ENCODE results near the gene ZNF414. TPM values are rescaled to one million over a fixed set of nuclear protein-coding genes. Genes with fewer than 3 reads are reported as not detected.

Gene ZNF414
- total RNA-seq (2011; cell fraction: chromatin; rRNA removed; ENCODE audit: low replicate concordance), result 2.9 and 6.1 TPM in 2 replicates
- 8.3 and 10.9 TPM in 2 replicates for total RNA-seq (2011; cell fraction: nucleolus; rRNA removed)
- total RNA-seq (2011; cell fraction: nucleoplasm; rRNA removed), result 6.6 and 9.3 TPM in 2 replicates
- total RNA-seq (2014; rRNA removed), result 3.8 and 11.0 TPM in 2 replicates
- not detected in 2 replicates for total RNA-seq (2014; rRNA removed; fragmentation: Illumina TruSeq; extraction: Trizol)
- total RNA-seq (2015; rRNA removed; fragmentation: Illumina TruSeq; extraction: Trizol), result 2.0 and 3.0 TPM in 2 replicates
- total RNA-seq (2021), result 25.8 and 27.2 TPM in 2 replicates
- polyA plus RNA-seq (2011; rRNA removed), result 1.7 and 4.2 TPM in 2 replicates
- polyA plus RNA-seq (2011; cell fraction: cytosol; rRNA removed), result 1.6 and 7.1 TPM in 2 replicates
- polyA plus RNA-seq (2011; cell fraction: nucleus; rRNA removed), result 10.5 and 20.0 TPM in 2 replicates
- 15.2 and 17.6 TPM in 2 replicates for polyA plus RNA-seq (2012)
- polyA plus RNA-seq (2014; fragmentation: Illumina TruSeq; extraction: Trizol), result 2.2 and 10.2 TPM in 2 replicates
- under 1 TPM in 1 of 2 experiments, not detected in 1; 0.03 TPM for polyA plus RNA-seq (2014; fragmentation: Nextera tagmentation; extraction: Ambion mirVana)
- polyA plus RNA-seq (2014; rRNA removed), result 15.6 and 16.0 TPM in 2 replicates
- polyA minus RNA-seq (2011; rRNA and poly(A)+ RNA removed), result 0.46 and 0.84 TPM in 2 replicates
- 12.5 and 17.9 TPM in 2 replicates for polyA minus RNA-seq (2011; cell fraction: cytosol; rRNA and poly(A)+ RNA removed)
- 3.4 and 4.2 TPM in 2 replicates for polyA minus RNA-seq (2011; cell fraction: nucleus; rRNA and poly(A)+ RNA removed)
- percentile 53 among the genes with signal in this experiment for Bru-seq, nascent RNA
- BruChase-seq, experiment 1, labeled RNA remaining after a 2-hour chase, result percentile 47 among the genes with signal in this experiment
- BruChase-seq, experiment 2, labeled RNA remaining after a 6-hour chase, result percentile 50 among the genes with signal in this experiment
- long read RNA-seq, experiment 1, partial matches to known transcripts, result 3 of 10 reads
- long read RNA-seq, experiment 1, other reads (novel, unspliced or antisense), result 1 of 10 reads
- long read RNA-seq, experiment 2, transcript ZNF414-202 (8 exons, 2,300 nt), result major isoform, 9 of 27 reads
- long read RNA-seq, experiment 2, partial matches to known transcripts, result 8 of 27 reads
- long read RNA-seq, experiment 2, other reads (novel, unspliced or antisense), result 6 of 27 reads
- long read RNA-seq, experiment 3, partial matches to known transcripts, result 1 of 4 reads
- long read RNA-seq, experiment 3, other reads (novel, unspliced or antisense), result 0 of 4 reads

- H3K4me2 ChIP-seq (ENCODE audit: insufficient read depth, low read length), result peak within 1 kb of the TSS; percentile 83
- in situ Hi-C loops (cut with MboI), result no loop called here
- FAIRE-seq (peak; percentile 96), DNase-seq (ENCODE audit: extremely low read depth in 1 of 4, low spot score in 3 of 4) (peak; percentile 93 to 98 (median 96)), ATAC-seq (peak; percentile 94)
- POLR2A ChIA-PET, result interaction anchor here (0.5 to 4.6 kb wide), 23 partner anchors 8 to 192 kb away, joined by 3 to 32 read pairs (median 4); partner anchors contain the start of genes HNRNPM and RPS28
- peaks cover 33 to 46% of the 10 kb centered on the region in 2 experiments for H3K4me1 ChIP-seq (replicated peaks in 1 of 2; ENCODE audit: control insufficient read depth in 2 of 2, insufficient read depth in 2 of 2, low read length in 2 of 2)
- no peaks in the 10 kb centered on the region for H4K20me1 ChIP-seq (replicated peaks; ENCODE audit: control insufficient read depth, insufficient read depth, low read length)
- peak within 1 kb of the TSS; percentile 97 to 100 for H3K9ac ChIP-seq (ENCODE audit: insufficient read depth in 1 of 2, low read depth in 2 of 2, low read length in 2 of 2)
- H3K79me2 ChIP-seq (ENCODE audit: control insufficient read depth, insufficient read depth, low read length), result peaks cover 7% of the 10 kb centered on the region; the same call in 1 of the 3 replicates
- 3% methylated on average over 52 of the region's 70 CpGs for WGBS (ENCODE audit: insufficient coverage, low coverage, missing lambda C conversion rate)
- H3K27me3 ChIP-seq (ENCODE audit: control insufficient read depth in 2 of 2, insufficient read depth in 2 of 2, low read length in 2 of 2), result no peaks in the 10 kb centered on the region
- intact Hi-C loops (cut with micrococcal nuclease), result loop anchor here (5.0 kb wide), 1 partner anchor 102 kb away; the partner anchor contains the start of gene MARCHF2
- H3K27ac ChIP-seq (ENCODE audit: extremely low read depth, low read depth, low read length), result peak within 1 kb of the TSS; percentile 99
- BruUV-seq (replicated peaks), result TSS peak; percentile 86
- H2AFZ ChIP-seq (ENCODE audit: low read depth, low read length), result peak within 1 kb of the TSS; percentile 100
- H3K36me3 ChIP-seq (ENCODE audit: control insufficient read depth, insufficient read depth, low read length), result peaks cover 2% of the 10 kb centered on the region; the same call in 1 of the 3 replicates
- CTCF ChIA-PET (ENCODE audit: low intra/inter-chr PET ratio), result no interaction called here
- H3K4me3 ChIP-seq, result peak within 1 kb of the TSS; percentile 77
- H3K9me1 ChIP-seq (ENCODE audit: control insufficient read depth, insufficient read depth, low read length), result no peaks in the 10 kb centered on the region
- H3K9me3 ChIP-seq (replicated peaks; ENCODE audit: control insufficient read depth, insufficient read depth, low read depth, low read length), result peaks cover 2% of the 10 kb centered on the region
- peak; percentile 65; the same call in 1 of the 2 replicates for TF ChIP-seq ZNF766 (CRISPR knock-in tag; conservative IDR thresholded peaks at IDR 0.05)
- peak; percentile 94 for TF ChIP-seq SP1 (CRISPR knock-in tag; IDR thresholded peaks at IDR 0.05)
- no peak for TF ChIP-seq NR2F6 (CRISPR knock-in tag; IDR thresholded peaks at IDR 0.05)
- TF ChIP-seq MTF1 (CRISPR knock-in tag; IDR thresholded peaks at IDR 0.05; ENCODE audit: borderline replicate concordance), result no peak
- TF ChIP-seq JUN (IDR thresholded peaks at IDR 0.05; ENCODE audit: borderline replicate concordance, low read depth, low read length), result no peak
- TF ChIP-seq JUN (CRISPR knock-in tag; IDR thresholded peaks at IDR 0.05; ENCODE audit: borderline replicate concordance), result no peak
- peak; percentile 98 for TF ChIP-seq CHD2 (IDR thresholded peaks at IDR 0.05; ENCODE audit: low read depth, low read length)
- 0 out of 2 replicates have a peak, but pooled peaks have one; percentile 55 for TF ChIP-seq CREB3 (tag; conservative IDR thresholded peaks at IDR 0.05; ENCODE audit: low read depth)
- TF ChIP-seq CBX5 (IDR thresholded peaks at IDR 0.05; ENCODE audit: borderline replicate concordance, low read depth), result peak; percentile 24; the same call in 1 of the 2 replicates
- TF ChIP-seq HMGXB4 (CRISPR knock-in tag; IDR thresholded peaks at IDR 0.05), result no peak; the same call in 1 of the 2 replicates
- 0 out of 2 replicates have a peak, but pooled peaks have one; percentile 16 for TF ChIP-seq HMBOX1 (IDR thresholded peaks at IDR 0.05)
- TF ChIP-seq NFXL1 (CRISPR knock-in tag; IDR thresholded peaks at IDR 0.05), result no peak
- peak; percentile 87 for TF ChIP-seq POLR2A (conservative IDR thresholded peaks at IDR 0.05)
Observed at GRCh38 chr19:8513687-8514504, at the start of gene ZNF414. Gene ZNF414, minus strand, starts transcription at chr19:8514167. Its CDS starts 121 bp downstream, at chr19:8514046.

Measured in K562 (cell line).